ENCODE data around the gene LMTK3.

DNA sequence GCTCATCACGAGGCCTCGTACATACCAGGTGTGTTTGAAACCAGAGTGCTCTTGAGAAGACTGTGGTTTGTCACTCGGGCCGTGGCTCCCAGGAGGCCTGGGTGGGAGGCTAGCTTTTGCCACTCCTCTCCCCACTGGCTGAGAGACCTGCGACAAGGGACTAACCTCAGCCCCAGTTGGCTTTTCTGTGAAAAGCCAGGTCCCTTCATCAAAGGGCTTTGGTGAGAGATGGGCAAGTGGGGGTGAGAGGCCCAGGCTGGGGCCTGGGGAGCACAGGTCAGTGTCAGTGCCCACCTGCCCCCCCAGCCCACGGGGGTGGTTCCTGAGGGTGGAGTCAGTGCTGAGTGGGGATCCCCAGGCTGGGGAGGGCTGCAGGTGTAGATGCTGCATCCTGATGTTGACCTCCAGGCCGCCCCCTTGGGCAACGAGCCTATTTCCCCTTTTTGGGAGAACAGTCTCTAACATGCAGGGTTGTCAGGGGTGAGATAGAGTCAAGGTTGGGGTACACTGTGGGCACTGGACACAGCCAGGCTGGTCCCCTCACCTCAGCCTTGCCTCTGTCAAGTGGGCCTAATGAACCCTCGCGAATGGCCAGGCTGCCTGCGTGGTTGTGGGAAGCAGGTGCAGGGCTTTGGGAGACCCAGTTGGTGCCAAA lies 55.6 kb downstream of the LMTK3 start:
- TF ChIP-seq, protein P1, sequence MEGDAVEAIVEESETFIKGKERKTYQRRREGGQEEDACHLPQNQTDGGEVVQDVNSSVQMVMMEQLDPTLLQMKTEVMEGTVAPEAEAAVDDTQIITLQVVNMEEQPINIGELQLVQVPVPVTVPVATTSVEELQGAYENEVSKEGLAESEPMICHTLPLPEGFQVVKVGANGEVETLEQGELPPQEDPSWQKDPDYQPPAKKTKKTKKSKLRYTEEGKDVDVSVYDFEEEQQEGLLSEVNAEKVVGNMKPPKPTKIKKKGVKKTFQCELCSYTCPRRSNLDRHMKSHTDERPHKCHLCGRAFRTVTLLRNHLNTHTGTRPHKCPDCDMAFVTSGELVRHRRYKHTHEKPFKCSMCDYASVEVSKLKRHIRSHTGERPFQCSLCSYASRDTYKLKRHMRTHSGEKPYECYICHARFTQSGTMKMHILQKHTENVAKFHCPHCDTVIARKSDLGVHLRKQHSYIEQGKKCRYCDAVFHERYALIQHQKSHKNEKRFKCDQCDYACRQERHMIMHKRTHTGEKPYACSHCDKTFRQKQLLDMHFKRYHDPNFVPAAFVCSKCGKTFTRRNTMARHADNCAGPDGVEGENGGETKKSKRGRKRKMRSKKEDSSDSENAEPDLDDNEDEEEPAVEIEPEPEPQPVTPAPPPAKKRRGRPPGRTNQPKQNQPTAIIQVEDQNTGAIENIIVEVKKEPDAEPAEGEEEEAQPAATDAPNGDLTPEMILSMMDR (IDR thresholded peaks at IDR 0.05) = no peak
- no peak for TF ChIP-seq POLR2A (IDR thresholded peaks at IDR 0.05)
